ENCODE results near the gene PLEKHB1.

PLEKHB1 gene

GRCh38 chr11:73693899-73694525, 47.6 kb downstream of the PLEKHB1 start:
- DNase-seq: no peak

GRCh38 chr11:73705053-73705452, 58.7 kb downstream of the PLEKHB1 start:
- no peak for DNase-seq

GRCh38 chr11:73710964-73711363, 64.6 kb downstream of the PLEKHB1 start:
- DNase-seq: no peak

Data from islet precursor cell (in vitro differentiated cells).